WTC11 (cell line): Measurements from ENCODE around the gene SPTBN4. TPM values are rescaled to one million over a fixed set of nuclear protein-coding genes. Genes with fewer than 3 reads are reported as not detected.
A peak's percentile ranks its signal among the peaks of the same experiment; 100 is the strongest.
"Not testable (repeated sequence)": the region's sequence is repeated elsewhere in the genome, so short reads cannot be mapped to it uniquely, and the experiment has no call there.

Experiments
- ATAC-seq: fragments of 200-7000 bp; cut with Tn5 transposase; 2 replicates; pipeline ENCODE4 v1.10.0; 2021; ENCODE audit warnings: mild to moderate bottlenecking, moderate library complexity
- CTCF ChIA-PET: fragments of 300-600 bp; sonication (Branson Sonifier 250); formaldehyde crosslinking; loops from one replicate; lab custom pipeline; 2021; ENCODE audit warnings: antibody characterized with exemption; lab: Charles Lee
- POLR2A ChIA-PET: fragments of 350-600 bp; sonication (Branson Sonifier 250); formaldehyde crosslinking; loops from one replicate; lab custom pipeline; 2021; ENCODE audit warnings: antibody characterized with exemption; lab: Charles Lee
- DNase-seq: peaks from one replicate; pipeline ENCODE4 v3.0.0; 2021; ENCODE audit warnings: low spot score
- H3K27ac Mint-ChIP-seq: 2 replicates; pipeline ENCODE4 v1.8.0; 2021; ENCODE audit warnings: mixed read lengths
- H3K27me3 Mint-ChIP-seq: 2 replicates; pipeline ENCODE4 v1.8.0; 2021; ENCODE audit warnings: low read depth, mild to moderate bottlenecking, moderate library complexity, mixed read lengths
- H3K36me3 Mint-ChIP-seq: 2 replicates; pipeline ENCODE4 v1.8.0; 2021; ENCODE audit warnings: mixed read lengths
- H3K4me1 Mint-ChIP-seq: 2 replicates; pipeline ENCODE4 v1.8.0; 2022; ENCODE audit warnings: mixed read lengths
- H3K4me3 Mint-ChIP-seq: 2 replicates; pipeline ENCODE4 v1.8.0; 2021; ENCODE audit warnings: mild to moderate bottlenecking, moderate library complexity, mixed read lengths
- H3K9me3 Mint-ChIP-seq: 2 replicates; pipeline ENCODE4 v1.8.0; 2021; ENCODE audit warnings: mixed read lengths
- ELF4 ChIP-seq: sonication (generic); formaldehyde crosslinking; IDR thresholded peaks from 2 replicates; pipeline ENCODE4 v1.8.1; 2022; ENCODE audit warnings: low read depth, mild to moderate bottlenecking, moderate library complexity, missing genetic modification reagents
- ETV6 ChIP-seq: sonication (generic); formaldehyde crosslinking; IDR thresholded peaks from 2 replicates; pipeline ENCODE4 v1.8.1; 2022; ENCODE audit warnings: mild to moderate bottlenecking, missing genetic modification reagents
- JAZF1 ChIP-seq: fragments of 250-450 bp; sonication (Bioruptor Pico); IDR thresholded peaks from 2 replicates; pipeline ENCODE4 v1.9.0; 2021; ENCODE audit warnings: moderate library complexity, mild to moderate bottlenecking, inconsistent platforms
- JUN ChIP-seq: sonication (generic); formaldehyde crosslinking; IDR thresholded peaks from 2 replicates; pipeline ENCODE4 v1.8.0; 2023; ENCODE audit warnings: mild to moderate bottlenecking, missing genetic modification reagents
- NR1H2 ChIP-seq: sonication (generic); formaldehyde crosslinking; IDR thresholded peaks from 2 replicates; pipeline ENCODE4 v1.9.0; 2021; ENCODE audit warnings: mild to moderate bottlenecking, moderate library complexity, missing genetic modification reagents
- RELA ChIP-seq: sonication (generic); formaldehyde crosslinking; IDR thresholded peaks from 2 replicates; pipeline ENCODE4 v1.8.1; 2022; ENCODE audit warnings: missing genetic modification reagents, mild to moderate bottlenecking, borderline replicate concordance
- TEAD4 ChIP-seq: sonication (generic); formaldehyde crosslinking; IDR thresholded peaks from 2 replicates; pipeline ENCODE4 v1.8.0; 2022; ENCODE audit warnings: mild to moderate bottlenecking, missing genetic modification reagents
- ZBTB21 ChIP-seq: sonication (generic); formaldehyde crosslinking; IDR thresholded peaks from 2 replicates; pipeline ENCODE4 v1.8.1; 2023; ENCODE audit warnings: mild to moderate bottlenecking, missing genetic modification reagents, borderline replicate concordance
- ZNF121 ChIP-seq: sonication (generic); formaldehyde crosslinking; IDR thresholded peaks from 2 replicates; pipeline ENCODE4 v1.8.0; 2023; ENCODE audit warnings: missing genetic modification reagents
- ZNF232 ChIP-seq: sonication (generic); formaldehyde crosslinking; IDR thresholded peaks from 2 replicates; pipeline ENCODE4 v1.8.0; 2022; ENCODE audit warnings: mild to moderate bottlenecking, missing genetic modification reagents
- ZNF263 ChIP-seq: sonication (generic); formaldehyde crosslinking; IDR thresholded peaks from 2 replicates; pipeline ENCODE4 v1.8.1; 2022; ENCODE audit warnings: low read depth, mild to moderate bottlenecking, moderate library complexity, missing genetic modification reagents
- ZNF416 ChIP-seq: fragments of 250-450 bp; sonication (Bioruptor Pico); IDR thresholded peaks from 2 replicates; pipeline ENCODE4 v1.9.0; 2021; ENCODE audit warnings: mild to moderate bottlenecking, inconsistent platforms
- ZNF423 ChIP-seq: fragments of 250-450 bp; sonication (Bioruptor Pico); IDR thresholded peaks from 2 replicates; pipeline ENCODE4 v2.1.2; 2022; ENCODE audit warnings: mild to moderate bottlenecking, moderate library complexity
- total RNA-seq: library from RNA; stranded (reverse); gene quantifications from 3 replicates; pipeline ENCODE4 v1.2.3, GENCODE V29; 2021
- TF ChIP-seq, protein P1 (sequence below): sonication (generic); formaldehyde crosslinking; IDR thresholded peaks from 2 replicates; pipeline ENCODE4 v1.8.1; 2023; ENCODE audit warnings: mild to moderate bottlenecking, moderate library complexity, missing genetic modification reagents
- TF ChIP-seq, protein P2 (sequence below): sonication (generic); formaldehyde crosslinking; IDR thresholded peaks from 2 replicates; pipeline ENCODE4 v1.8.1; 2022; ENCODE audit warnings: low read depth, mild to moderate bottlenecking, moderate library complexity, missing genetic modification reagents, borderline replicate concordance
- TF ChIP-seq, protein P3 (sequence below): fragments of 250-450 bp; sonication (Bioruptor Pico); IDR thresholded peaks from 2 replicates; pipeline ENCODE4 v1.9.0; 2021; ENCODE audit warnings: mild to moderate bottlenecking
- TF ChIP-seq, protein P4 (sequence below): fragments of 250-450 bp; sonication (Bioruptor Pico); conservative IDR thresholded peaks from 2 replicates; pipeline ENCODE4 v1.9.0; 2021; ENCODE audit warnings: mild to moderate bottlenecking
- TF ChIP-seq, protein P5 (sequence below): sonication (generic); formaldehyde crosslinking; IDR thresholded peaks from 2 replicates; pipeline ENCODE4 v1.8.1; 2023; ENCODE audit warnings: mild to moderate bottlenecking, missing genetic modification reagents, borderline replicate concordance

SPTBN4 gene
- total RNA-seq, 1 experiment from 2014 or later = 2.8 TPM

DNA sequence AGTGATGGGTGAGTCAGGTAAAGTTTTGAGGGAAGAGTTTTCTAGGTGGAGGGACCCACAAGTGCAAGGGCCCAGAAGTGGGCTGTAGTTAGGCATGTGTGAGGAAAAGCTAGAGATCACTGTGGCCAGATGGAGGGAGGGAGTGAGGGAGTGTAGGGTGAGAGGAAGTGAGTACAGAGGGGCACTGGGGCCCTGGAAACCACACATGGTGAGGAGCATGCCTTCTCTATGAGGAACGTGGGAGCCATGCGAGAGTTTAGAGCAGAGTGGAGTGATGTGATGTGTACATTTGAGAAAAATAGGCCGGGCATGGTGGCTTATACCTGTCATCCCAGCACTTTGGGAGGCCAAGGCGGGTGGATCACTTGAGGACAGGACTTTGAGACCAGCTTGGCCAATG lies 95.1 kb downstream of the SPTBN4 start:
- Mint-ChIP-seq H3K36me3 (no peaks in the 10 kb centered on the region), H3K9me3 (no peaks in the 10 kb centered on the region), H3K27me3 (peaks cover 81% of the 10 kb centered on the region), H3K4me1 (no peaks in the 10 kb centered on the region), H3K27ac (no peak overlapping the region), H3K4me3 (no peak overlapping the region)
- ChIA-PET CTCF (interaction anchor here (1.0 to 4.7 kb wide), 3 partner anchors 13 to 73 kb away, joined by 3 to 31 read pairs (median 4); no protein-coding TSS in a partner anchor), POLR2A (no interaction called here)
- TF ChIP-seq ETV6 (CRISPR knock-in tag) (no peak), ZBTB21 (CRISPR knock-in tag) (no peak), TEAD4 (no peak), ELF4 (no peak)
- TF ChIP-seq, protein P1, sequence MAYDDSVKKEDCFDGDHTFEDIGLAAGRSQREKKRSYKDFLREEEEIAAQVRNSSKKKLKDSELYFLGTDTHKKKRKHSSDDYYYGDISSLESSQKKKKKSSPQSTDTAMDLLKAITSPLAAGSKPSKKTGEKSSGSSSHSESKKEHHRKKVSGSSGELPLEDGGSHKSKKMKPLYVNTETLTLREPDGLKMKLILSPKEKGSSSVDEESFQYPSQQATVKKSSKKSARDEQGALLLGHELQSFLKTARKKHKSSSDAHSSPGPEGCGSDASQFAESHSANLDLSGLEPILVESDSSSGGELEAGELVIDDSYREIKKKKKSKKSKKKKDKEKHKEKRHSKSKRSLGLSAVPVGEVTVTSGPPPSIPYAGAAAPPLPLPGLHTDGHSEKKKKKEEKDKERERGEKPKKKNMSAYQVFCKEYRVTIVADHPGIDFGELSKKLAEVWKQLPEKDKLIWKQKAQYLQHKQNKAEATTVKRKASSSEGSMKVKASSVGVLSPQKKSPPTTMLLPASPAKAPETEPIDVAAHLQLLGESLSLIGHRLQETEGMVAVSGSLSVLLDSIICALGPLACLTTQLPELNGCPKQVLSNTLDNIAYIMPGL (CRISPR knock-in tag) = no peak
- TF ChIP-seq, protein P2, sequence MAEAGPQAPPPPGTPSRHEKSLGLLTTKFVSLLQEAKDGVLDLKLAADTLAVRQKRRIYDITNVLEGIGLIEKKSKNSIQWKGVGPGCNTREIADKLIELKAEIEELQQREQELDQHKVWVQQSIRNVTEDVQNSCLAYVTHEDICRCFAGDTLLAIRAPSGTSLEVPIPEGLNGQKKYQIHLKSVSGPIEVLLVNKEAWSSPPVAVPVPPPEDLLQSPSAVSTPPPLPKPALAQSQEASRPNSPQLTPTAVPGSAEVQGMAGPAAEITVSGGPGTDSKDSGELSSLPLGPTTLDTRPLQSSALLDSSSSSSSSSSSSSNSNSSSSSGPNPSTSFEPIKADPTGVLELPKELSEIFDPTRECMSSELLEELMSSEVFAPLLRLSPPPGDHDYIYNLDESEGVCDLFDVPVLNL (CRISPR knock-in tag) = no peak
- DNase-seq (no peak), ATAC-seq (no peak)

DNA sequence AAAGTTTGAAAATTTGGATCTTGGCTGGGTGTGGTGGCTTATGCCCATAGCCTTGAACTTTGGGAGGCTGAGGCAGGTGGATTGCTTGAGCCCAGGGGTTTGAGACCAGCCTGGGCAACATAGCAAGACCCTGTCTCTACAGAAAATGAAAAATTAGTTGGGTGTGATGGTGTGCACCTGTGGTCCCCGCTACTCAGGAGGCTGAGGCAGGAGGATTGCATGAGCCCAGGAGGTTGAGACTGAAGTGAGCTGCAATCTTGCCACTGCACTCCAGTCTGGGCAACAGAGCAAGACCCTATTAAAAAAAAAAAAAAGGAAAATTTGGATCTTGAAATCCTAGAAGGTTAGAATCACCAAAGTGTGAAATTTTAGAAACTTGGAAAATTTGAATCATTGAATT lies 97.7 kb downstream of the SPTBN4 start:
- POLR2A ChIA-PET = not testable (repeated sequence)
- 0 out of 2 replicates have a peak, but pooled peaks have one; percentile 36 for TF ChIP-seq ZNF121
- TF ChIP-seq, all 79 proteins: peak for 1; not testable (repeated sequence) for 78
- CTCF ChIA-PET = not testable (repeated sequence)

DNA sequence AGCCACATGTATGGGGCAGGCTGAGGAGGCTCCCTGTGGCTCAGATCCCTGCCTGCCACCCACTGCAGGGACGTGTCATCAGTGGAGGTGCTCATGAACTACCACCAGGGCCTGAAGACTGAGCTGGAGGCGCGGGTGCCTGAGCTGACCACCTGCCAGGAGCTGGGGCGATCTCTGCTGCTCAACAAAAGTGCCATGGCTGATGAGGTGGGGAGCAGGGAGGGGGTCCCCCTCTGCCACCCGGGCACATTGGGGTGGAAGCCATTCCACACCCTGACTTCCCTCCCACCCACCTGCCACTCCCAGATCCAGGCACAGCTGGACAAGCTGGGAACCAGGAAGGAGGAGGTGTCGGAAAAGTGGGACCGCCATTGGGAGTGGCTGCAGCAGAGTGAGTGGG lies 98.6 kb downstream of the SPTBN4 start:
- ATAC-seq (no peak), DNase-seq (no peak)
- Mint-ChIP-seq H3K4me1 (peaks cover 7% of the 10 kb centered on the region), H3K36me3 (0 out of 2 replicates have a peak, but pooled peaks cover 3% of the 10 kb centered on the region), H3K27me3 (peaks cover 85% of the 10 kb centered on the region), H3K4me3 (no peak overlapping the region), H3K27ac (no peak overlapping the region), H3K9me3 (no peaks in the 10 kb centered on the region)
- no peak for TF ChIP-seq ZNF232
- TF ChIP-seq, protein P3, sequence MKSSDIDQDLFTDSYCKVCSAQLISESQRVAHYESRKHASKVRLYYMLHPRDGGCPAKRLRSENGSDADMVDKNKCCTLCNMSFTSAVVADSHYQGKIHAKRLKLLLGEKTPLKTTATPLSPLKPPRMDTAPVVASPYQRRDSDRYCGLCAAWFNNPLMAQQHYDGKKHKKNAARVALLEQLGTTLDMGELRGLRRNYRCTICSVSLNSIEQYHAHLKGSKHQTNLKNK (CRISPR knock-in tag) = no peak
- TF ChIP-seq, protein P4, sequence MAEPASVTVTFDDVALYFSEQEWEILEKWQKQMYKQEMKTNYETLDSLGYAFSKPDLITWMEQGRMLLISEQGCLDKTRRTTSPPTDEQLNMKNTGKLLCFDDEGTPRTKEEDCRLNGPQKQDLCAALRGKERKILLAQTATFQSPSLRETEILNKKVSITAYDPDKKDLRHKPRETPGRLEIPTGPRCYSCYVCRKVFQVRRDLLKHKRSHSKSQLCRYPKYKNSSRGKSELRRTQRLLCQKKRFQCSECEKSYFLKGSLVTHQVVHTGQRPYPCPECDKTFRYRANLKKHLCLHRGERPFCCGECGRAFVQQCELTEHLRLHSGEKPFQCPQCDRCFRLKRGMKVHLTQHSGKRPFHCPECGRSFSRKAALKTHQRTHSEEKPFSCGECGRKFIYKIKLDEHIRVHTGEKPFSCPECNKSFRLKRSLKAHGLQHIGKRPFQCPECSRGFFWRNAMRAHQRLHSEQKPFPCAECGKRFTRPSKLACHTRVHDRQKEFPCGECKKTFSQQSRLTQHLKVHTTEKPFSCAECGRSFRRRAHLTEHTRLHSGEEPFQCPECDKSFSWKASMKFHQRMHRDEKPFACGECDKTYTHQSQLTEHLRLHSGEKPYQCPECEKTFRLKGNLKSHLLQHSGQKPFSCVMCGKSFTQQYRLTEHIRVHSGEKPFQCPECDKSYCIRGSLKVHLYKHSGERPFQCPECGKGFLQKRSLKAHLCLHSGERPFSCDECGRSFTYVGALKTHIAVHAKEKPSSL (CRISPR knock-in tag) = no peak
- no peak for TF ChIP-seq ZNF416
- no peak for TF ChIP-seq ZNF263 (CRISPR knock-in tag)
- no peak for TF ChIP-seq JUN (CRISPR knock-in tag)
- CTCF ChIA-PET = no interaction called here
- POLR2A ChIA-PET = no interaction called here

More for the DNA sequence above, 97.7 kb downstream of the SPTBN4 start:
- ATAC-seq, H3K4me1 Mint-ChIP-seq, H3K36me3 Mint-ChIP-seq, DNase-seq, H3K9me3 Mint-ChIP-seq, H3K4me3 Mint-ChIP-seq, H3K27ac Mint-ChIP-seq: not testable (repeated sequence)
- peaks cover 83% of the 10 kb centered on the region for H3K27me3 Mint-ChIP-seq

DNA sequence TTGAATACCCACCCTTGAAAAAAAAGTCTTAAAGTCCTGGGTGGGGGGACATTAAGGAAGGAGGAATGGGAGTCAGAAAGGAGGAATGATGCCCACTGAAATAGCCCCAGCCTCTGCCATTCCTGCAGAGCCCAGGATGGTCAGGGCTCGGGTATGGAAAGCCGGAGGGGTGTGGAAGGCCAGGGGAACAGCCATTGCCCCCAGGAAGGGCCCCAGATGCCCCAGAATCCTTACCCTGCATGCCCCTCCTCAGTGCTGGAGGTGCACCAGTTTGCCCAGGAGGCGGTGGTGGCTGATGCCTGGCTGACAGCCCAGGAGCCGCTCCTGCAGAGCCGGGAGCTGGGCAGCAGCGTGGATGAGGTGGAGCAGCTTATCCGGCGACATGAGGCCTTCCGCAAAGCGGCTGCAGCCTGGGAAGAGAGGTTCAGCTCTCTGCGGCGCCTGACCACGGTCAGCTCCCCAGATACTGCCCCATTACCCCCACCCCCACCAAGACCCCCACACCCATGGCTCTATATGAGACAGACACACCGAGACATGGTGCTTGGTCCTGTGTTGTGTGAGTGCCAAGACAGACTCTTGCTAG lies 99.2 kb downstream of the SPTBN4 start:
- CTCF ChIA-PET = interaction anchor here (2.4 kb wide), 1 partner anchor 17 kb away, joined by 15 read pairs; no protein-coding TSS in a partner anchor
- peaks cover 82% of the 10 kb centered on the region for H3K27me3 Mint-ChIP-seq
- ATAC-seq (no peak), DNase-seq (no peak)
- H3K36me3 Mint-ChIP-seq = 0 out of 2 replicates have a peak, but pooled peaks cover 3% of the 10 kb centered on the region
- no peak overlapping the region; the same call in 1 of the 2 replicates for H3K4me3 Mint-ChIP-seq
- POLR2A ChIA-PET = no interaction called here
- H3K4me1 Mint-ChIP-seq = peaks cover 10% of the 10 kb centered on the region
- H3K9me3 Mint-ChIP-seq = peaks cover 3% of the 10 kb centered on the region
- H3K27ac Mint-ChIP-seq = no peak overlapping the region
- TF ChIP-seq ZNF423 (CRISPR knock-in tag) = no peak
- no peak for TF ChIP-seq JAZF1 (CRISPR knock-in tag)
- no peak for TF ChIP-seq RELA (CRISPR knock-in tag)
- TF ChIP-seq, protein P5, sequence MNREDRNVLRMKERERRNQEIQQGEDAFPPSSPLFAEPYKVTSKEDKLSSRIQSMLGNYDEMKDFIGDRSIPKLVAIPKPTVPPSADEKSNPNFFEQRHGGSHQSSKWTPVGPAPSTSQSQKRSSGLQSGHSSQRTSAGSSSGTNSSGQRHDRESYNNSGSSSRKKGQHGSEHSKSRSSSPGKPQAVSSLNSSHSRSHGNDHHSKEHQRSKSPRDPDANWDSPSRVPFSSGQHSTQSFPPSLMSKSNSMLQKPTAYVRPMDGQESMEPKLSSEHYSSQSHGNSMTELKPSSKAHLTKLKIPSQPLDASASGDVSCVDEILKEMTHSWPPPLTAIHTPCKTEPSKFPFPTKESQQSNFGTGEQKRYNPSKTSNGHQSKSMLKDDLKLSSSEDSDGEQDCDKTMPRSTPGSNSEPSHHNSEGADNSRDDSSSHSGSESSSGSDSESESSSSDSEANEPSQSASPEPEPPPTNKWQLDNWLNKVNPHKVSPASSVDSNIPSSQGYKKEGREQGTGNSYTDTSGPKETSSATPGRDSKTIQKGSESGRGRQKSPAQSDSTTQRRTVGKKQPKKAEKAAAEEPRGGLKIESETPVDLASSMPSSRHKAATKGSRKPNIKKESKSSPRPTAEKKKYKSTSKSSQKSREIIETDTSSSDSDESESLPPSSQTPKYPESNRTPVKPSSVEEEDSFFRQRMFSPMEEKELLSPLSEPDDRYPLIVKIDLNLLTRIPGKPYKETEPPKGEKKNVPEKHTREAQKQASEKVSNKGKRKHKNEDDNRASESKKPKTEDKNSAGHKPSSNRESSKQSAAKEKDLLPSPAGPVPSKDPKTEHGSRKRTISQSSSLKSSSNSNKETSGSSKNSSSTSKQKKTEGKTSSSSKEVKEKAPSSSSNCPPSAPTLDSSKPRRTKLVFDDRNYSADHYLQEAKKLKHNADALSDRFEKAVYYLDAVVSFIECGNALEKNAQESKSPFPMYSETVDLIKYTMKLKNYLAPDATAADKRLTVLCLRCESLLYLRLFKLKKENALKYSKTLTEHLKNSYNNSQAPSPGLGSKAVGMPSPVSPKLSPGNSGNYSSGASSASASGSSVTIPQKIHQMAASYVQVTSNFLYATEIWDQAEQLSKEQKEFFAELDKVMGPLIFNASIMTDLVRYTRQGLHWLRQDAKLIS (CRISPR knock-in tag) = no peak
- TF ChIP-seq NR1H2 (CRISPR knock-in tag) = no peak
- TF ChIP-seq, protein P1 (CRISPR knock-in tag) = no peak
